Stimulated activated CD8-positive, alpha-beta memory T cell treated with anti-CD3 and anti-CD28 coated beads, Interleukin-12 subunit alpha, Interleukin-12 subunit beta, amount 100 ng/mL, for 24 hours (primary cell): Measurements from ENCODE around the gene OSGIN1.
A peak's percentile ranks its signal among the peaks of the same experiment; 100 is the strongest.

ENCODE experiments used
- DNase-seq: peaks from one replicate; pipeline ENCODE4 v3.0.0-alpha.2; 2020; ENCODE audit errors: extremely low read depth

OSGIN1 gene, protein sequence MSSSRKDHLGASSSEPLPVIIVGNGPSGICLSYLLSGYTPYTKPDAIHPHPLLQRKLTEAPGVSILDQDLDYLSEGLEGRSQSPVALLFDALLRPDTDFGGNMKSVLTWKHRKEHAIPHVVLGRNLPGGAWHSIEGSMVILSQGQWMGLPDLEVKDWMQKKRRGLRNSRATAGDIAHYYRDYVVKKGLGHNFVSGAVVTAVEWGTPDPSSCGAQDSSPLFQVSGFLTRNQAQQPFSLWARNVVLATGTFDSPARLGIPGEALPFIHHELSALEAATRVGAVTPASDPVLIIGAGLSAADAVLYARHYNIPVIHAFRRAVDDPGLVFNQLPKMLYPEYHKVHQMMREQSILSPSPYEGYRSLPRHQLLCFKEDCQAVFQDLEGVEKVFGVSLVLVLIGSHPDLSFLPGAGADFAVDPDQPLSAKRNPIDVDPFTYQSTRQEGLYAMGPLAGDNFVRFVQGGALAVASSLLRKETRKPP

DNA sequence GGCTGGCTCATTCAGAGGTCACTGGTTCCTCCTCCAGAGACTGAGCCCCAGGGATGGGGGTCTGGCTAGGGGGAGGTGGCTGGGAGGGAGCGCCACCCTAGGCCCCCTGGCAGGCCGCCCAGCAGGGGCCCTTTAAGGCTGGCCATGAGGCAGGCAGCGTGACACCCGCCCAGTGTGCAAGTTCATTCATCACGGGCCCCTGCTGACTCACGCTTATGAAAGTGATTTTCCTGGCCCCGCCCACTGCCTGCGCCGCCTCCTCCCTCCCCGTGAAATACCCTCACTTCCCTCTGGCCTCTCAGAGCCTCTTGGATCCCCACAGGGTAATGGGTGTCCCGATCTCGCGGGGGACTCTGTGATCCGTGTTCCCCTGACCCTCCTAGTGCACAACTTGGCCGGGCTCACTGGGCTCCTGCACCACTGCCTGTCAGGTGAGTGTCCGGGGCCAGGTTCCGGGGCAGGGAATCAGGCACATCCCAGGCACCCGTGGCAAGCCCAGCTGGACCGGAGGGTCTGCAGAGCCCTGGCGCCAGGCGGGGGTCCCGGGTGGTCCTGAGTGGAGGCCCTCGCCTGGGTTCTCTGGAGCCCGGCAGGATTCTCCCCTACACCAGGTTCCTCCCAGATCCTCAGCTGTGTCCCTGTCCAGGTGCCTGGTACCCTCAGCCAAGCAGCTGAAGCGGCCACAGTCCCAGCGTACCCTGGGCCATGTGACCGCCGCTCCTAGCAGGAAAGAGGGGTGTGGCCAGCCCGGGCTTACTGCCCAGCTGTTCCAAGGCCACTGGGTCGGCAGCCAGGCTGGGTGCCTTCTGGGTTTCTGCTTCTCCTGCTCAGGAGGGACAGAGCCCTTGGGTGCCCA, at the start of gene OSGIN1:
Gene OSGIN1 (plus strand): TSS at position 301 of the 856 bp plus-strand sequence. CDS start 4,432 bp downstream, outside the sequence.
- DNase-seq: peak; percentile 58

DNA sequence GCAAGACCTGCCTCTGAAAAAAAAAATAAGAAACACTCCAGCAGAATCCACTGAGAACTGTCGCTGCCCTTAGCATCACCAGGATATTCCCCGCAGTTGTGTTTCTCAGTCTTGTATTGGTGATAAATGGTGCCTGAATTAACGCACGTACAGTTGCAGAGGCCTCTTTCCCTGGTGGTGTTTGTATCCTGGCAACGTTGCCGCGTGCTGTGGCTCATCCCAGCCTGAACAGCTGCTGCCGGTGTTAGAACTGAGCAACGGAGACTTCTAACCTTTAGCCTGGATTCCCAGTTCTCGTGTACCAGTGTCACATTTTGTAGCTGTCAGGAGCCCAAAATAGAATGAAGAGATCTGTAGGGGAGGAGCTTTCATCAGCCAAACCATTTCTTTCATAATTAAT, 49.3 kb upstream of the OSGIN1 start:
- DNase-seq: no peak

DNA sequence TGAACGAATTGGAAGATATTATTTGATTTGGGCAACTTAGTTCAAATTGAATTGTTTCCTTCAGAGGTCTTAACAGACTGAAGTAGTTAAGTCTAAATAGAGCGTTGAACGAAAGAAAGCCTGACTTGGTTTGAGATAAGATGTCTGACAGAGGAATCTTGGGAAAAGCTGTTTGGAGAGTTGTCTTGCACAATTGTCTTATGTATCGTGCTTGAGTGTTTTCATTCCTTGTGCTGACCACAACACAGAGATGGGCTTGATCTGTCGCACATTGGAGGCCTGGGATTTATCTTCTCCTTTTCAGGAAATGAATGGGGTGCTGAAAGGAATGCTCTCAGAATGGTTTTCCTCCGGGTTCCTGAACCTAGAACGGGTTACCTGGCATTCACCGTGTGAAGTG, 46.4 kb upstream of the OSGIN1 start:
- DNase-seq: no peak

DNA sequence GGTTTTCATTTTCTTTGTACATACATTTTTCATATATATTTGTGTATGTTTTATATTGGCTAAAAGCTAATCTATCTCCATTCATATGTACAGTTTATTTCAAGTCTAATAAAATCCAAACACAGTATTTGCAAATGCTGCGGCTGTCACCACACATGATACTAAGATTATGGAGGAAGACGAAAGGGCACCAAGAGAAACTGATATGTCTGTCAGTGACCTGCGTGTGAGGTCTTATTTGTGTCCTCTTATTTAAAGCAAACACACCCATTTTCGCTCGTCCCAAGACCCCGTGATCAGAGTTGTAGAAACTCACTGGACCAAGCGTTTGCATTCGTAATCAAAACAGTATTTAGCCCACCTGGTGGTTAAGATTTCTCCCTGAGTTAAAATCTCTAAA, 45.9 kb upstream of the OSGIN1 start:
- DNase-seq: no peak

DNA sequence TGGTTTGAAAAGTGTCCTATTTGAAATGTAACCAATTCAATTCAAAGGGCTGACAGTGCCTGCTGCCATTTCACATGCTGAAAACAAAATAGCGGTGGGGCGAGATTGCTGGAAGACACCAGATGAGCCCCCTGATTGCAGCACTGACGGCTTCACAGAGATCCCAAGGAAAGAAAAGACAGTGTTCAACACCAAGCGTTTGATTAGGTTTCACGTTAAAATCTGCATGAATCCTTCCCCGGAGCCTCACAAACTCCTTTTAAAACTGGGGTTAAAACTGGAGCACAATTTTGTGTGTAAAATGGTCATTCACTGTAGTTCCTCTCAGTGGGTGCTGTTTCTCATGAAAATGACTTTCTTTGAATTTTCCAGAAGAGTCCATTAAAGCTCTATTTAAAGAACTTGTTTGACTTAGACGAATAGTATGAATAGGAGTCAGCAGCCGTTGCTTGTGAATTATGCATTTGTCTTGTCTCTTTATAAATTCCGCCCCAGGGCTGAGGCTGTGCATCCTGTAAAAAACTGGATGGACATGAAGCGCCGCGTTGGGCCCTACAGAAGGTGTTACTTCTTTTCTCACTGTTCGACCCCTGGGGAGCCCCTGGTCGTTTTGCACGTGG, 45.3 kb upstream of the OSGIN1 start:
- no peak for DNase-seq

DNA sequence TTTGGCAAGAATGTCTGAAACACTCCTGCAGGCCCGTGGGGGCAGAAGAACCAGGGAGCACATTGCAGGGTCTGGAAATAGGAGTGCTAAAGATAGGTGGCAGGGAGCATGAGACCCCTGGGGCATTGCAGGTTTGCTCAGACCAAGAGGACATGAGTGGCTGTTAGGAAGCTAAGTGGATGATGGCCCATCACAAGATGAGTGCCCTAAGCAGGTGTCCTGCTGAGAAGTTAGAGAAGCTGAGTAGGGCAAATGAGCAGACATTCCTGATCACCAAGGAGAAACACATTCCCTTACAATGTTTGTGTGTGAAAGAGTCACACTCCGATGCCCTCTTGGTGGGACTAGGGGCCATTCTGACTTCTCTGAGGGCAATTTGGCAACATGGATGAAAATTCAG, 44.2 kb upstream of the OSGIN1 start:
- DNase-seq: no peak

DNA sequence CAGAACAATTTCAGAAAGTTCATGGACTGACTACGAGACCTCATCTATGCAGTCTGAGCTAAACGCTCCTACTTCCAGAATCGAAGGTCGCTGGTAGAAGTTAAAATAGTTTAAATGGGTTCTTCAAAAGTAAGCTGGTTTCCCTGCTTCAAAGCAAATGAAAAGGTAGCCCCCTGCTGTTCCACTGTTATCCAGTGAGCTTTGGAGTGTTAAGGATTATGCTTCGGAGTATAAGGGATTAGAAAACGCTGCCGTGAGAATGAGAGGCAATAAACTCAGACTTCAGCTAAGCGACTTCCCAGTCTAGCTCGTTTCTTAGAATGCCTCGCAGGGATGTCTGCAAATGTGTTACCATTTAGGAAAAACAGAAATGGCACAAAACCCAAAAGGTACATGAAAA, 41.8 kb upstream of the OSGIN1 start:
- no peak for DNase-seq

DNA sequence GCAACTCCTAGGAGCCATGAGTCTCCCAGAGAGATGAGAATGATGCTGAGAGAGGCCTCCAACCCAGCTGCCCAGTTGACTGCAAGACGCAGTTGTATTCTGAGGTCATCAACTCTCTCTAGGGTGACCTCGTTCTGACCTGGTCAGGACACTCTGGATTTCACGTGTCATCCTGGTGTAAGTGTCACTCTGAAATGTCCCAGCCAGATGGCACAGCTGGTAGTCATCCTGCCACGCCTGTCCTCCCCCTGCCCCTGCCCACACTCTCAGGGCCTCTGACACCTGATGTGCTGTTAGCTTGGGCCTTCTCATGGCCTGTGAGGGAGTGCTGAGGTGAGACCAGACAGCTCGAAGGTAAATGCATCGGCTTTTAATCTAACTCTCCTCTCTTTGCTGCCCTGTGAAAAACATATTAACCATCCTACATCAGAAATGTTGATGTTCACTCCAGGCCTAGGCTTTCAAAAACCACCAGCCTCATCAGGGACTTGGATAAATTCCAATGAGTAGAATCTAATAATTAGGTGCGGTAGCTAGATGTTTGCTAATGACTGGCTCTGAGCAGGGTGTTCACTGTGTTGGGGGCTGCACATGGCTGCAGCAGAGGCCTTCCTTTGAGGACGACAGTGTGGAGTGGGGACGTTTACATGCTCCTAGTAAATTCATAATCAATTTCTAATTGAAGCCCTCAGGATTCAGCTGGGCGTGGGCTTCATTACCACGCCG, 40.4 kb upstream of the OSGIN1 start:
- no peak for DNase-seq

DNA sequence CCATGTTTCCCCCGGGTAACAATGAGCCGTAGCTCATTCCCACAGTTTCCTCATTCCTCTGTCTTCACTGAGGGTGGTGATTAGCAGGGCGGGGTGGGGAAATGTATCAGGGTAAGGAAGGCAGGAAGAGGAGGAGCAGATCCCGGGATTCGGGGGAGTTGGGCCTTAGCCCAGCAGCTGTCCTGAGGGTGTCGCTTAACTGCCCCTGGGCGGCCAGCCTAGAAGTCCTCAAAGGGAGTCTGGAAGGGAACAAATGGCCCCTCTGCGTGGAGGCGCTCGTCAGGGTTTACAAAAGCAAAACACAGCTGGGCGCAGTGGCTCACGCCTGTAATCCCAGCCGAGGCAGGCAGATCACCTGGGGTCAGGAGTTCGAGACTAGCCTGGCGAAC, 39.8 kb upstream of the OSGIN1 start:
- DNase-seq: no peak

DNA sequence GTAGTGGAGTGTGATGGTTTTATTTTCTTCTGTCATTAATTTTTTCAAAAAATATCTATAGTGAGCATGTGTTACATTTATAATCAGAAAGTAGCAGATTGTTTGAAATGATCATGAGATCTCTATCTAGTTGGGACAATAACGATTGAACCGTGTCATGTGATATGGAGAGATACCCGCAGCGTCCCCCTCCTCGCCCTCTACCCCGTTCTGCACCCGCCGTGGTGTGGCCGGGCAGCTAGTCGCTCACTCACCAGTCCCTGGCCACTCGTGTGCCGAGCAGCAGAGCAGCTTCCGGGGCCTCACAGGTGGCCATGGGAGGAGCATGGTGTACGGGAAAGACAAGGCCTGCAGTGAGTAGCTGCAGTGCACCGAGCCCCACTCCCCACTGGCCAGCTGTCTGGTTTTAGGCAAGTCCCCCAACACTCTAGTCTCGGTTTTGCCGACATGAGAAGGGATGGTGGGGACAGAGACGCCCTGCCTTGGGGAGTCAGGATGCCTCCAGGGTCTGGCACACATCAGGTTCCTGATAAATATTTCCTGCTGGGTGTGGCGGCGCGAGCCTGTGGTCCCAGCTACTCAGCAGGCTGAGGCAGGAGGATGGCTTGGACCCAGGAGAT, 38.8 kb upstream of the OSGIN1 start:
- DNase-seq: no peak

DNA sequence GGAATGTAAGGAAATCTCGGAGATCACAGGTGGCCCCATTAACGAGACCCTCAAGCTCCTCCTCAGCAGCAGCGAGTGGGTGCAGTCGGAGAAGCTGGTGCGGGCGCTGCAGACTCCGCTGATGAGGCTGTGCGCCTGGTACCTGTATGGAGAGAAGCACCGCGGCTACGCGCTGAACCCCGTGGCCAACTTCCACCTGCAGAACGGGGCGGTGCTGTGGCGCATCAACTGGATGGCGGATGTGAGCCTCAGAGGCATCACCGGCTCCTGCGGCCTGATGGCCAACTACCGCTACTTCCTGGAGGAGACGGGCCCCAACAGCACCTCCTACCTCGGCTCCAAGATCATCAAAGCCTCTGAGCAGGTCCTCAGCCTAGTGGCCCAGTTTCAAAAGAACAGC, 38.0 kb upstream of the OSGIN1 start:
- DNase-seq: no peak

DNA sequence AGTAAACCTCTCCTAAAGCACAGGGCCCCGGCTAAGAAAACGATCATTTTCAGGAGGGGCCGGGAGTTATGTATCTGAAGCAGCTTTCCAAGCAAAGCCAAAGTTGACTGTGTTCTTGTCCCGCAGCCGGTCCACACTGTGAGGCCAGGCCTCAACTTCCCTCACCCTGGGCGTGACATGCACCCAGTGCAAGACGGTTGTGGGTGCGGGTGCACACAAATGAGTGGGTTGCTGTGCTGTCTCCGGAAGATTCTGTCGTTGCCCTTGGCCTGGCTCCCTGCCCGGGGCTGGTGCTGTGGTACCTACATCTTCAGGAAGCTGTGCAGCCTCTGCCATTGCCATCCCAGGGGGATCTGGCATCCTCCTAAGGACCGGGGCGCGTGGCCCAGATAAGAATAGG, 37.5 kb upstream of the OSGIN1 start:
- DNase-seq: no peak

DNA sequence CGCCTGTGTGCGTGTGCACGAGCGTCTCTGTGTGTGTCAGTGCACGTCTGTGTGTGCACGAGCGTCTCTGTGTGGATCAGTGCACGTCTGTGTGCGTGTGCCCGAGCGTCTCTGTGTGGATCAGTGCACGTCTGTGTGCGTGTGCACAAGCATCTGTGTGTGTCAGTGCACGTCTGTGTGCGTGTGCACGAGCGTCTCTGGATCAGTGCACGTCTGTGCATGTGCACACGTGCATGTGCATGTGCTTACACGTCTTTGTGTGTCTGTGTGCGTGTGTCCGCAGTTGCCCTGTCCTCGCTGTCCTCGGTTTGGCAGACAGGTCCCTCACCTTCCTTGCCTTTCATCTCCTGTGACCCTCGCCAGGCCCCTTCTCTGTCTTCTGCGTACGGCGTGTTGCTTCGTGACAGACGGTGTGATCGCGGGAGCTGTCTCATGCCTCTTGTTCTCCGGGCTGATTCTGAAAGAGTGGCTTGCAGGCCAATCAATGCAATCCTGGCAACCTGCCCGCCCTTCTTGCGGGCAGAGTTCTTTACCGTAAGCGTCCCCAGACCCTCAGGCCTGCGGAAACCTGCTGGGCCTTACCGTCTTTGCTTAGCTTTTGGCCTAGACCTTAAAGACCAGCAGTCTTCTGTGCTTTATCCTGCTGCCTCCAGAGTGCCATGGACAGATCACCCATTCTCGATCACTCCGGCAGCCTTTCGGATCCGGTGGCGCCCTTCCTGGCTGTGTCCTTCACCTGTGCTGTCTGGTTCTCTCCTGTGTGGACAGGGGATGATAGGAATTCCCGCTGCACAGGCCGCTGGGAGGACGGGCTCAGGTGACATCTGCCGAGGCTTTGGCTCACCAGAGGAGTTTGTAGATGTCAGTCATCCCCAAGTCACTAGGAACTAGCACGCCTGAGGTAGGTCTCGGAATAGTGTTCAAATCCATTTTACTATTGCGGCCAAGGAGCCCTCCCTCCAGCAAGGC, 35.6 kb upstream of the OSGIN1 start:
- DNase-seq: no peak

DNA sequence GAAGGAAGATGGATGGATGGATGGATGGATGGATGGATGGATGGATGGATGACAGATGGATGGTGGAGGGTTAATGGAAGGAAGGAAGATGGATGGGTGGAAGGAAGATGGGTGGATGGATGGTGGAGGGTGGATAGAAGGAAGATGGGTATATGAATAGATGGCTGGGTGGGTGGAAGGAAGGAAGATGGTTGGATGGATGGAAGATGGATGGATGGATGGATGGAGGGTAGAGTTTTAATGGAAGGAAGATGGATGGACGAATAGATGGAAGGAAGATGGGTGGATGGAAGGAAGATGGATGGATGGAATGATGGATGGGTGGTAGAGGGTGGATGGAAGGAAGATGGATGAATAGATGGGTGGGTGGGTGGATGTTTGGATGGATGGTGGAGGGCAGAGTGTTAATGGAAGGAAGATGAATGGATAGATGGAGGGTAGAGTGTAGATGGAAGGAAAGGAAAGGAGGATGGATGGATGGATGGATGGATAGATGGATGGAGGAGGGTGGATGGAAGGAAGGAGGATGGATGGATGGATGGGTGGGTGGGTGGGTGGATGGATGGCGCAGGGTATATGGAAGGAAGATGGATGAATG, 32.0 kb upstream of the OSGIN1 start:
- no peak for DNase-seq

DNA sequence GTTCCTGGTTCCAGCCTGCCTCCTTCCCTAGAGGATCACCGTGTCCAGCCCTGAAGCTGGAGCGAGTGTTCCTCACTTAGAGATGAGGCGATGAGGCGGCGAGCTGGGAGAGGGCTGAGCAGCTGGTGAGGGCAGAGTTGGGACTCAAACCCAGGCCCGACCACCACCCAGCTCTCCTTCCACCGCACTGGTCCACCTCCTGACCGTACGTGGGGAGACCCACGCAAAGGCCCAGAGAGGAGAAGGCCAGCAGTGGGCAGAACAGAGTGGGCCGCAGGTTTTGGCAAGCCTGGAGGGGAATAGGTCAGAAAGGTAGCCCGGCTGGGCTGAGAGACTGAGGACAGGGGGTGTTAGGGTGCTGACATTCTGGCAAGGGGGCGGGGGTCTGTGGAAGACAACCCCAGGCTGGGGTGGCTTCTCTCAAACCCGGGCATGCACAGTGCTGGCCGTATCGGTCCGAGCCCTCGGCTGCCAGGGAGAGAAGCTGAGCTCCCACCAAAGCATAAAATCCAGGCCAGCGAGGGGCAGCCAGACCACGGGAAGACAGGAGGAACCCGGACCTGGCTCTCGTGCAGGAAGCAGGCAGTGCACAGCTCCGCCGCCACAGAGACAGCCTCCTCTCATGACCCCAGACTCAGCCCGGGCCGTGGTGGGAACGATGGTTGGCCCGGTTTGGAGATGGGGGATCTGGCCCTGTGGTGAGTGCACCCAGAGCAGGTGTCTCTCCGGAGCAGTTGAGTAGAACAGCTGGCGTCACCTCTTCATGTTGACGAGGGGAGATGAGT, 29.3 kb upstream of the OSGIN1 start:
- no peak for DNase-seq

DNA sequence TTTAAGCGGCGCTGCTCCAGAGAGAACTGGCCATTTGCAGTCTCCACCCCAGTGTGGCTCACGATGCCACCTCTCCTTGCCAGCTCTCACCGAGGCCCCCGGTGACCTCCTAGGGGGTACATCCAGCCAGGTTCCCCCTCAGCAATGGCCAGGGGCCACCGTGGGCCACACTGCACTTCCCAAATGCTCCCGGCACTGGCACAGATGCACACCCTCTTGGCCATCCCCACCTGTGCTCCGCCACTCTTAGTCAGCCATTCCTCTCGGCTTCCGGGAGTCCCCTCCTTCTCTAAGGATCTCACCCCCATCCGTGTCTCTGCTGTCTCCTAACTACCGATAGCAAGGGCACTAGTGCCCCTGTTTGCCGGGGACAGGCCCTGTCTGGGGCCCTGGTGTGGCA, 28.4 kb upstream of the OSGIN1 start:
- no peak for DNase-seq

DNA sequence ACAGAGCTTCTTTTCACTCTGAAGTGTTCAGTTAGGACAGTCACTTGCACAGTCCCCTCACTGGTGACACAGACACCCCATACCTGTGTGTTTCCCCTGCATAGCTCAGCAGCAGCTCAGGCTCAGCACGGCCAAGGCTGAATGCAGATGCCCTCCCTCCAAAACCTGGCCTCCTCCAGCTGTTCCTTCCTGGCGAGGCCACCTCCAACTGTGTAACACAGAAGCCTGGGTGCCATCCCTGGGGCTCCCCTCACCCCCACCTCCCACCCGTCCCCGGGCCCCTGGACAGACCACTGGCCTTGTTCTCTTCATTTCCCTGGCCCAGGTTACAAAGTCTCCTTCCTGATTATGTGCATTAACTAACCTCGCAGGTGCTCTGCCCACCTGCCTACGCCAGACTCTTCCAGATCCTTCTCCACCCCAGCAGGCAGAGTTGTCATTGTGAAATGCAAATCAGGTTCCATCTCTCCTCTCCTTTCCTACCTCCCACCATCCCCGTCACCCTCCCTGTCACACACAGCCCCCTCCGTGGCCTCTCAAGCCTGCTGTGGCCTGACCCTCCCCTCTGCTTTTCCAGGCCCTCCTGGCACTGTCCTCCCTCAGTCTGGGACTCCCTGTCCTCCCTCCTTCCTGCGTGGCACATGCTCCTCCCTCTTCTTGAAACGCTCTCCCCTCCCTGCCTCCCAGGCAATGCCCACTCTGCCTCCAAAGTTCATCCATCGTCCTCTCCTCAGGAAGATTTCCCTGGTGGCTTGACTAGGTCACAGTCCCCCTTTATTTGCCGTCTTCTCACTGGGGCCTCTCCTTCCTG, 27.7 kb upstream of the OSGIN1 start:
- DNase-seq: no peak
